ENCODE results near the gene VWC2L. TPM values are rescaled to one million over a fixed set of nuclear protein-coding genes. Genes with fewer than 3 reads are reported as not detected.

Gene VWC2L
- total RNA-seq, 1 experiment from 2014 or later = not detected

DNA sequence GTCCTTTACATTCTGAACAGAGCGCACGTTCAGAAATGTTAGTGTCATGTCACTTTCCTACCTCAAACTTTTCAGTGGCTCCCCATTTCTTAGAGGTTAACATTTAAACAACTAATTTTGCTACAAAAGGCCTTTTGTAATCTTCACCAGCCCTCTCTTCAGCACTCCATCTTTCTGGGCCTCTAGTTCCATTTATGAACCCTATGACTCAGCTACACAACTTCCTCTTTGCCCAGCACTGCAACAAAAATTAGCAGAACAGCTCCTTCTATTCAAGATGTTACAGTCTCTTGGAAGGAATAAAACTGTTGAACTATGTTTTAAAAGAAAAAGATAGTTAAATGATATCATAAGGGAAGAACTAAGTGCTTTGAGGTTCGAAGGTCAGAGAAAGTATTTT is 139.9 kb downstream of the VWC2L start:
- DNase-seq (ENCODE audit: unreplicated experiment) = no peak
- Mint-ChIP-seq H3K36me3 (ENCODE audit: insufficient read depth, unreplicated experiment) (no peaks in the 10 kb centered on the region), H3K9me3 (ENCODE audit: unreplicated experiment) (no peaks in the 10 kb centered on the region), H3K27me3 (ENCODE audit: insufficient read depth, unreplicated experiment) (no peaks in the 10 kb centered on the region), H3K4me3 (ENCODE audit: unreplicated experiment) (no peak overlapping the region), H3K4me1 (ENCODE audit: insufficient read depth, unreplicated experiment) (peaks cover 5% of the 10 kb centered on the region), H3K27ac (ENCODE audit: low read depth, unreplicated experiment) (no peak overlapping the region)
- ChIA-PET POLR2A (interaction anchor here (0.7 kb wide), 2 partner anchors 129 to 781 kb away, joined by 3 read pairs; no protein-coding TSS in a partner anchor), CTCF (no interaction called here)
- TF ChIP-seq, protein P1, sequence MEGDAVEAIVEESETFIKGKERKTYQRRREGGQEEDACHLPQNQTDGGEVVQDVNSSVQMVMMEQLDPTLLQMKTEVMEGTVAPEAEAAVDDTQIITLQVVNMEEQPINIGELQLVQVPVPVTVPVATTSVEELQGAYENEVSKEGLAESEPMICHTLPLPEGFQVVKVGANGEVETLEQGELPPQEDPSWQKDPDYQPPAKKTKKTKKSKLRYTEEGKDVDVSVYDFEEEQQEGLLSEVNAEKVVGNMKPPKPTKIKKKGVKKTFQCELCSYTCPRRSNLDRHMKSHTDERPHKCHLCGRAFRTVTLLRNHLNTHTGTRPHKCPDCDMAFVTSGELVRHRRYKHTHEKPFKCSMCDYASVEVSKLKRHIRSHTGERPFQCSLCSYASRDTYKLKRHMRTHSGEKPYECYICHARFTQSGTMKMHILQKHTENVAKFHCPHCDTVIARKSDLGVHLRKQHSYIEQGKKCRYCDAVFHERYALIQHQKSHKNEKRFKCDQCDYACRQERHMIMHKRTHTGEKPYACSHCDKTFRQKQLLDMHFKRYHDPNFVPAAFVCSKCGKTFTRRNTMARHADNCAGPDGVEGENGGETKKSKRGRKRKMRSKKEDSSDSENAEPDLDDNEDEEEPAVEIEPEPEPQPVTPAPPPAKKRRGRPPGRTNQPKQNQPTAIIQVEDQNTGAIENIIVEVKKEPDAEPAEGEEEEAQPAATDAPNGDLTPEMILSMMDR (IDR thresholded peaks at IDR 0.05; ENCODE audit: unreplicated experiment) = no peak
- intact Hi-C loops (cut with micrococcal nuclease) = no loop called here
- no TSS peak for BruUV-seq (replicated peaks)

DNA sequence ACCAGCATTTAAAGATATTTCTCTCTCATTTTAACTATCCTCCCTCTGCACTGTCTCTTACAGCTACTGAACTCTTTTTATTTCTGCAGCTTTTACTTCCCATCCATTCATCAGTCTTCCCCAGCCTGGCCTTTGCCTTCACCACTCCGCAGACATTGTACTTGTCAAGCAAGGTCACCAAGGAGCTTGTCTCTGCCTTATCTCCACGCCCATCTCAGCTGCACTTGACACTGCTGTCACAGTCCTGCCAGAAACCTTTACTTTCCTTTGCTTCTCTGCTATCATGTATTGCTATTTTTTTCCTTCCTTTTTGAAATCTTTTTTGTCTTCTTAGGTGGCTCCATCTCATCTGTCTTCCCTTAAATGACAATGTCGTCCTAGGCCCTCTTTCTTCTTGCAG is 147.0 kb downstream of the VWC2L start:
- intact Hi-C loops (cut with micrococcal nuclease) = no loop called here
- no peaks in the 10 kb centered on the region for H3K36me3 Mint-ChIP-seq (ENCODE audit: insufficient read depth, unreplicated experiment)
- H3K4me3 Mint-ChIP-seq (ENCODE audit: unreplicated experiment) = no peak overlapping the region
- CTCF ChIA-PET = no interaction called here
- POLR2A ChIA-PET = no interaction called here
- TF ChIP-seq, protein P1 (IDR thresholded peaks at IDR 0.05; ENCODE audit: unreplicated experiment) = no peak
- no peaks in the 10 kb centered on the region for H3K27me3 Mint-ChIP-seq (ENCODE audit: insufficient read depth, unreplicated experiment)
- DNase-seq (ENCODE audit: unreplicated experiment) = no peak
- H3K27ac Mint-ChIP-seq (ENCODE audit: low read depth, unreplicated experiment) = no peak overlapping the region
- no peaks in the 10 kb centered on the region for H3K9me3 Mint-ChIP-seq (ENCODE audit: unreplicated experiment)
- no TSS peak for BruUV-seq (replicated peaks)
- H3K4me1 Mint-ChIP-seq (ENCODE audit: insufficient read depth, unreplicated experiment) = peaks cover 7% of the 10 kb centered on the region

DNA sequence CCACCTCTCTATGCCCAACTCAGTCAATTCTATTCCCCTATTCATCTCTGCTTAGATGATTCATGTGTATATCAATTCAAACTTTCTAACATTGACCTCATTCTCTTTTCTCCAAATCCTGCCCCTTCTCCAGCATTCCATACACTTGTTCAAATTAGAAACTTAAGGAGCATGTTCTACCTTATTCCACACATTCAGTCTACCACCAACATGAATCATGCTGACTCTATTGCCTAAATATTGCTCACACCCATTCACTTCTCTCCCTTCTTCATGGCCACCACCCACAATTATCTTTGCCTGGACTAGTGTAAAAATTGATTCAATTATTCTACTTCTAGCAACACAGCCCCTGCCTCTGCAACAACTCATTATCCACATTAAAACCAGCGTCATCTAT is 147.5 kb downstream of the VWC2L start:
- intact Hi-C loops (cut with micrococcal nuclease) = no loop called here
- DNase-seq (ENCODE audit: unreplicated experiment) = no peak
- TF ChIP-seq, protein P1 (IDR thresholded peaks at IDR 0.05; ENCODE audit: unreplicated experiment) = no peak
- POLR2A ChIA-PET = no interaction called here
- Mint-ChIP-seq H3K27ac (ENCODE audit: low read depth, unreplicated experiment) (no peak overlapping the region), H3K27me3 (ENCODE audit: insufficient read depth, unreplicated experiment) (no peaks in the 10 kb centered on the region), H3K4me3 (ENCODE audit: unreplicated experiment) (no peak overlapping the region), H3K36me3 (ENCODE audit: insufficient read depth, unreplicated experiment) (no peaks in the 10 kb centered on the region), H3K4me1 (ENCODE audit: insufficient read depth, unreplicated experiment) (peaks cover 7% of the 10 kb centered on the region), H3K9me3 (ENCODE audit: unreplicated experiment) (no peaks in the 10 kb centered on the region)
- no TSS peak for BruUV-seq (replicated peaks)
- CTCF ChIA-PET = no interaction called here

DNA sequence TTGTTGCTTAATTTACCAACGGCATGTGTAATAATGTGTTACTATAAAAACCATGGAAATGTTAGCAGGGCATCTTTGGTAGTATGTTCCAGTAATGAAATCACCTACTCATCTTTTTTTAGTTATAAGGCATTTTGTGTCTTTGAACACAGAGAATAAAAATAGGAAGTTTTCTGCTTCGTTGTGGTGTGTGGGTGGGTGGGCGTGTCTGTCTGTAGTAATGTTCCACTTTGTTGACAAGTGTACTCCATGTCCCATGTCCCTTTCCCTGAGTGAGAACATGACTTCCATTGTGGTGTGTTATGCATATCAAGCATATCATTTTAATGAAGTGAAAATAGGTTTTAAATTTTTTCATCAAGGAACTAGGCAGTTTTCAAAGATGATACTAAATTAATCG is 149.3 kb downstream of the VWC2L start:
- H3K27me3 Mint-ChIP-seq (ENCODE audit: insufficient read depth, unreplicated experiment) = no peaks in the 10 kb centered on the region
- POLR2A ChIA-PET = no interaction called here
- H3K4me3 Mint-ChIP-seq (ENCODE audit: unreplicated experiment) = no peak overlapping the region
- TF ChIP-seq, protein P1 (IDR thresholded peaks at IDR 0.05; ENCODE audit: unreplicated experiment) = no peak
- no TSS peak for BruUV-seq (replicated peaks)
- DNase-seq (ENCODE audit: unreplicated experiment) = no peak
- peaks cover 7% of the 10 kb centered on the region for H3K9me3 Mint-ChIP-seq (ENCODE audit: unreplicated experiment)
- peaks cover 7% of the 10 kb centered on the region for H3K4me1 Mint-ChIP-seq (ENCODE audit: insufficient read depth, unreplicated experiment)
- intact Hi-C loops (cut with micrococcal nuclease) = no loop called here
- no peaks in the 10 kb centered on the region for H3K36me3 Mint-ChIP-seq (ENCODE audit: insufficient read depth, unreplicated experiment)
- CTCF ChIA-PET = interaction anchor here (0.6 to 0.7 kb wide), 2 partner anchors 1322 to 1763 kb away, joined by 4 to 6 read pairs; no protein-coding TSS in a partner anchor
- H3K27ac Mint-ChIP-seq (ENCODE audit: low read depth, unreplicated experiment) = no peak overlapping the region
